OCI-LY1 (cell line): Measurements from ENCODE around the gene MCAM.

Experiments
- H2AFZ ChIP-seq: fragments of 200-600 bp; sonication (generic), shearing (Covaris generic); 2 replicates; pipeline ENCODE4 v1.6.0; 2014; ENCODE audit warnings: antibody characterized with exemption, mild to moderate bottlenecking, low read length
- H3F3A ChIP-seq: fragments of 200-600 bp; sonication (generic), shearing (Covaris generic); 2 replicates; pipeline ENCODE4 v1.6.0; 2014; ENCODE audit warnings: mild to moderate bottlenecking, antibody characterized with exemption, low read length, moderate library complexity; ENCODE audit not compliant: insufficient read depth
- H3K27ac ChIP-seq: fragments of 200-600 bp; sonication (generic); 2 replicates; pipeline ENCODE4 v1.5.1; 2014; ENCODE audit warnings: low read length, mixed run types, mild to moderate bottlenecking, low read depth; ENCODE audit not compliant: poor library complexity, severe bottlenecking
- H3K27me3 ChIP-seq: fragments of 200-600 bp; sonication (generic); 2 replicates; pipeline ENCODE4 v1.6.0; 2014; ENCODE audit warnings: antibody characterized with exemption, mild to moderate bottlenecking, low read length, moderate library complexity; ENCODE audit not compliant: insufficient read depth
- H3K36me3 ChIP-seq: fragments of 200-600 bp; sonication (generic); 2 replicates; pipeline ENCODE4 v1.6.1; 2014; ENCODE audit warnings: mild to moderate bottlenecking, antibody characterized with exemption, low read length, moderate library complexity, mixed read lengths; ENCODE audit not compliant: insufficient read depth
- H3K4me1 ChIP-seq: fragments of 200-600 bp; sonication (generic); 2 replicates; pipeline ENCODE4 v1.5.1; 2014; ENCODE audit warnings: mild to moderate bottlenecking, low read length, moderate library complexity; ENCODE audit not compliant: insufficient read depth, severe bottlenecking
- H3K4me2 ChIP-seq: fragments of 200-600 bp; sonication (generic), shearing (Covaris generic); 2 replicates; pipeline ENCODE4 v1.6.1; 2014; ENCODE audit warnings: low read length
- H3K4me3 ChIP-seq: fragments of 200-600 bp; sonication (generic); 2 replicates; pipeline ENCODE4 v1.5.1; 2014; ENCODE audit warnings: low read length, low read depth, mild to moderate bottlenecking, mixed read lengths; ENCODE audit not compliant: poor library complexity, severe bottlenecking
- H3K79me2 ChIP-seq: fragments of 200-600 bp; shearing (Covaris generic); 2 replicates; pipeline ENCODE4 v1.6.1; 2016; ENCODE audit warnings: mixed run types, low read length, mixed read lengths; ENCODE audit not compliant: insufficient read depth
- H3K9ac ChIP-seq: fragments of 200-600 bp; sonication (generic), shearing (Covaris generic); 2 replicates; pipeline ENCODE4 v1.6.1; 2014; ENCODE audit warnings: mild to moderate bottlenecking, low read length, mixed read lengths
- H3K9me2 ChIP-seq: fragments of 200-600 bp; sonication (generic), shearing (Covaris generic); 2 replicates; pipeline ENCODE4 v1.6.1; 2014; ENCODE audit warnings: low read depth, mild to moderate bottlenecking, low read length, mixed read lengths
- H3K9me3 ChIP-seq: fragments of 200-600 bp; shearing (Covaris generic); 2 replicates; pipeline ENCODE4 v1.6.1; 2014; ENCODE audit warnings: low read length, mixed read lengths
- H4K20me1 ChIP-seq: fragments of 200-600 bp; sonication (generic), shearing (Covaris generic); 2 replicates; pipeline ENCODE4 v1.6.0; 2016; ENCODE audit warnings: mild to moderate bottlenecking, low read length; ENCODE audit not compliant: insufficient read depth
- CTCF ChIP-seq: fragments of 200-600 bp; sonication (generic), shearing (Covaris generic); IDR thresholded peaks from 2 replicates; pipeline ENCODE4 v1.5.1; 2017; ENCODE audit warnings: mild to moderate bottlenecking, antibody characterized with exemption, low read length, moderate library complexity, mixed read lengths
- EZH2 ChIP-seq: fragments of 200-600 bp; sonication (generic), shearing (Covaris generic); IDR thresholded peaks from 2 replicates; pipeline ENCODE4 v1.8.0; 2017; ENCODE audit warnings: borderline replicate concordance, mixed run types, mild to moderate bottlenecking, antibody characterized with exemption, low read length, moderate library complexity, mixed read lengths

The MCAM gene

GRCh38 chr11:119282495-119282894, 34.4 kb downstream of the MCAM start:
- Histone ChIP-seq H3F3A (no peaks in the 10 kb centered on the region), H3K4me3 (no peak overlapping the region)

GRCh38 chr11:119277660-119278059, 39.3 kb downstream of the MCAM start:
- no peaks in the 10 kb centered on the region for H3K9me3 ChIP-seq
- no peaks in the 10 kb centered on the region for H3F3A ChIP-seq
- H4K20me1 ChIP-seq, result no peaks in the 10 kb centered on the region
- no peak overlapping the region for H3K9ac ChIP-seq
- no peak overlapping the region for H3K4me2 ChIP-seq
- no peak overlapping the region for H3K4me3 ChIP-seq
- no peaks in the 10 kb centered on the region for H3K27me3 ChIP-seq
- H3K4me1 ChIP-seq, result no peaks in the 10 kb centered on the region
- no peak overlapping the region for H3K27ac ChIP-seq
- TF ChIP-seq CTCF (no peak), EZH2 (no peak)
- H2AFZ ChIP-seq, result no peak overlapping the region
- H3K36me3 ChIP-seq, result peaks cover 55% of the 10 kb centered on the region
- H3K9me2 ChIP-seq, result no peaks in the 10 kb centered on the region
- H3K79me2 ChIP-seq, result no peaks in the 10 kb centered on the region

More at GRCh38 chr11:119282495-119282894, 34.4 kb downstream of the MCAM start:
- no peaks in the 10 kb centered on the region for H3K79me2 ChIP-seq
- no peaks in the 10 kb centered on the region for H3K4me1 ChIP-seq
- TF ChIP-seq EZH2 (no peak), CTCF (no peak)
- no peak overlapping the region for H3K27ac ChIP-seq
- H3K4me2 ChIP-seq, result no peak overlapping the region
- H4K20me1 ChIP-seq, result no peaks in the 10 kb centered on the region
- no peaks in the 10 kb centered on the region for H3K9me2 ChIP-seq
- H3K9ac ChIP-seq, result no peak overlapping the region
- no peaks in the 10 kb centered on the region for H3K9me3 ChIP-seq
- H3K36me3 ChIP-seq, result peaks cover 53% of the 10 kb centered on the region
- no peaks in the 10 kb centered on the region for H3K27me3 ChIP-seq
- no peak overlapping the region for H2AFZ ChIP-seq

GRCh38 chr11:119273721-119274120, 43.2 kb downstream of the MCAM start:
- Histone ChIP-seq H3K79me2 (no peaks in the 10 kb centered on the region), H3K27me3 (no peaks in the 10 kb centered on the region), H3K9me2 (no peaks in the 10 kb centered on the region), H3K36me3 (peaks cover 40% of the 10 kb centered on the region), H3K4me1 (no peaks in the 10 kb centered on the region), H2AFZ (no peak overlapping the region), H3K9me3 (no peaks in the 10 kb centered on the region), H4K20me1 (no peaks in the 10 kb centered on the region), H3F3A (no peaks in the 10 kb centered on the region), H3K4me3 (no peak overlapping the region), H3K4me2 (no peak overlapping the region), H3K27ac (no peak overlapping the region), H3K9ac (no peak overlapping the region)
- TF ChIP-seq EZH2 (no peak), CTCF (no peak)
